SK-N-MC (cell line): ENCODE results near the gene SNX20.

Experiments used
- EZH2 ChIP-seq: fragments of 200-600 bp; sonication (generic); IDR thresholded peaks from one replicate; pipeline ENCODE4 v1.6.1; 2017; ENCODE audit warnings: antibody characterized with exemption
- FOXP2 ChIP-seq: optimal IDR thresholded peaks from 2 replicates; pipeline ENCODE3; 2011; ENCODE audit warnings: mild to moderate bottlenecking, moderate library complexity; ENCODE audit not compliant: insufficient read depth; ENCODE audit errors: extremely low read length, control extremely low read depth
- POLR2AphosphoS5 ChIP-seq: IDR thresholded peaks from 2 replicates; pipeline ENCODE4 v1.6.1; 2012; ENCODE audit warnings: mild to moderate bottlenecking, low read depth, low read length, borderline replicate concordance

DNA sequence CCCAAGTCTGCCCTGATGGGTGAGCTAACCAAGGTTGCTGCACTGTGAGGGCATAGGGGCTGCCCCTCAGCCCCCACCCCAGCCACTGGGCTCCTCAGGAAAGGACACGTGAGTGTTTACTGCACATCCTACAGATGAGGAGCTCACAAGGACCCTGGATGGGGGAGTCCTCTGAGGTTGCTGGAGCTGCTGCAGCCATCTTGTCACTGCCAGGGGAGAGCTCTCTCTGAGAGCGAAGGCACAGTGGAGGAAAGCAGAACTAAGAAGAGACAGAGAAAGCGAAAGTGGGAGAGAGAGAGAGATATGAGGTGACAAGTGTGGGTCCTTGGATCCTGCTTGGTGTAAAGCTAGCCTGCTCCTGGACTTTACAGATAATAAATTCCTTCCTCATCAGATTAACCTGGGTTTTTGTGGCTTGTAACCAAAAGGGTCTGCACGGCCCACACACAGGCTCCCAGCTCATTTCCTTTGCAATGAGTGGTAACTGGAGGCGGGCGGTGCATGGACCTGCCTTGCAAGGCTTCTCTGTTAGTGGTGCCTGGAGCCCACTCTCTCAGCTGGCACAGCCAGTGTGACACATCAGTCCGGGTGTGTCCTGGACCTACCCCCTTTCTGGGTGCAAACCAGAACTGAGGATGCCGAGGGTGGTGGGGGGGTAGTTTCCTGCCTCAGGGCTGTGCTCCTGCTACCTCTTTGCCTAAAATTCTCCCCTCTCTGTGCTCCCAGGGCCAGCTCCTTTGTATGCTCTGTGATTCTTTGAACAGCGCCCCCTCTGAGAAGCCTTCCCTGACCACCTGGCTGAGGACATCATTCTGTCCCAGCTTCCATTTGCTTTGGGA is 14.2 kb downstream of the SNX20 start:
- TF ChIP-seq FOXP2, result no peak
- TF ChIP-seq EZH2, result no peak
- TF ChIP-seq POLR2AphosphoS5, result no peak
